ENCODE results near the gene NCOA1.

Gene NCOA1

GRCh38 chr2:24495451-24495850 is 4.4 kb downstream of the NCOA1 start:
- peaks cover 81% of the 10 kb centered on the region for H3K79me2 ChIP-seq (ENCODE audit: insufficient read depth, low read length)
- no peak overlapping the region for H3K4me3 ChIP-seq (ENCODE audit: low read depth in 1 of 2, low read length in 2 of 2)
- H3K27ac ChIP-seq (ENCODE audit: low read length): no peak overlapping the region
- no peak overlapping the region for H2AFZ ChIP-seq (ENCODE audit: low read depth, low read length)
- TF ChIP-seq EZH2 (IDR thresholded peaks at IDR 0.05; ENCODE audit: borderline replicate concordance, low read depth, low read length, severe bottlenecking) (no peak), CTCF (IDR thresholded peaks at IDR 0.05; ENCODE audit: borderline replicate concordance, extremely low read depth, low read length, poor library complexity, severe bottlenecking) (no peak)
- peaks cover 32% of the 10 kb centered on the region for H3K4me1 ChIP-seq (ENCODE audit: insufficient read depth, low read length)
- no peaks in the 10 kb centered on the region for H3K9me3 ChIP-seq (ENCODE audit: insufficient read depth, low read length, severe bottlenecking)
- H3K9ac ChIP-seq (ENCODE audit: low read depth, low read length): no peak overlapping the region
- DNase-seq (no peak), ATAC-seq (ENCODE audit: insufficient read depth, low read depth) (no peak)
- H3K36me3 ChIP-seq (ENCODE audit: insufficient read depth, low read length): no peaks in the 10 kb centered on the region
- no peak overlapping the region for H3K4me2 ChIP-seq (ENCODE audit: insufficient read depth, low read length)
- H4K20me1 ChIP-seq (ENCODE audit: insufficient read depth, low read length): peaks cover 32% of the 10 kb centered on the region; the same call in 1 of the 2 replicates
- no peaks in the 10 kb centered on the region for H3K27me3 ChIP-seq (ENCODE audit: insufficient read depth, low read length, poor library complexity)

GRCh38 chr2:24496959-24497358 is 5.9 kb downstream of the NCOA1 start:
- H3K9ac ChIP-seq (ENCODE audit: low read depth, low read length): no peak overlapping the region
- no peak for ATAC-seq (ENCODE audit: insufficient read depth, low read depth)
- H2AFZ ChIP-seq (ENCODE audit: low read depth, low read length): no peak overlapping the region
- H3K27ac ChIP-seq (ENCODE audit: low read length): no peak overlapping the region
- no peaks in the 10 kb centered on the region for H3K36me3 ChIP-seq (ENCODE audit: insufficient read depth, low read length)
- no peak for DNase-seq
- H3K4me1 ChIP-seq (ENCODE audit: insufficient read depth, low read length): peaks cover 28% of the 10 kb centered on the region
- TF ChIP-seq CTCF (IDR thresholded peaks at IDR 0.05; ENCODE audit: borderline replicate concordance, extremely low read depth, low read length, poor library complexity, severe bottlenecking): no peak
- no peak for TF ChIP-seq EZH2 (IDR thresholded peaks at IDR 0.05; ENCODE audit: borderline replicate concordance, low read depth, low read length, severe bottlenecking)
- H3K79me2 ChIP-seq (ENCODE audit: insufficient read depth, low read length): peaks cover 90% of the 10 kb centered on the region
- no peaks in the 10 kb centered on the region for H3K27me3 ChIP-seq (ENCODE audit: insufficient read depth, low read length, poor library complexity)
- peaks cover 29% of the 10 kb centered on the region; the same call in 1 of the 2 replicates for H4K20me1 ChIP-seq (ENCODE audit: insufficient read depth, low read length)
- no peak overlapping the region for H3K4me2 ChIP-seq (ENCODE audit: insufficient read depth, low read length)
- H3K9me3 ChIP-seq (ENCODE audit: insufficient read depth, low read length, severe bottlenecking): no peaks in the 10 kb centered on the region
- no peak overlapping the region for H3K4me3 ChIP-seq (ENCODE audit: low read depth in 1 of 2, low read length in 2 of 2)

- ATAC-seq (ENCODE audit: insufficient read depth, low read depth) (no peak), DNase-seq (no peak)
- Histone ChIP-seq H3K9me3 (ENCODE audit: insufficient read depth, low read length, severe bottlenecking) (no peaks in the 10 kb centered on the region), H3K4me1 (ENCODE audit: insufficient read depth, low read length) (peaks cover 21% of the 10 kb centered on the region), H3K27ac (ENCODE audit: low read length) (no peak overlapping the region), H3K4me3 (ENCODE audit: low read depth in 1 of 2, low read length in 2 of 2) (no peak overlapping the region), H3K27me3 (ENCODE audit: insufficient read depth, low read length, poor library complexity) (no peaks in the 10 kb centered on the region), H3K79me2 (ENCODE audit: insufficient read depth, low read length) (peaks cover 83% of the 10 kb centered on the region), H3K4me2 (ENCODE audit: insufficient read depth, low read length) (no peak overlapping the region), H4K20me1 (ENCODE audit: insufficient read depth, low read length) (peaks cover 22% of the 10 kb centered on the region; the same call in 1 of the 2 replicates), H3K9ac (ENCODE audit: low read depth, low read length) (no peak overlapping the region), H2AFZ (ENCODE audit: low read depth, low read length) (no peak overlapping the region), H3K36me3 (ENCODE audit: insufficient read depth, low read length) (no peaks in the 10 kb centered on the region)
- TF ChIP-seq CTCF (IDR thresholded peaks at IDR 0.05; ENCODE audit: borderline replicate concordance, extremely low read depth, low read length, poor library complexity, severe bottlenecking) (no peak), EZH2 (IDR thresholded peaks at IDR 0.05; ENCODE audit: borderline replicate concordance, low read depth, low read length, severe bottlenecking) (no peak)
These were observed 6.6 kb downstream of the NCOA1 start for GRCh38 chr2:24497685-24498084.

- DNase-seq (no peak), ATAC-seq (ENCODE audit: insufficient read depth, low read depth) (no peak)
- Histone ChIP-seq H3K79me2 (ENCODE audit: insufficient read depth, low read length) (peaks cover 83% of the 10 kb centered on the region), H3K4me1 (ENCODE audit: insufficient read depth, low read length) (peaks cover 16% of the 10 kb centered on the region), H3K9ac (ENCODE audit: low read depth, low read length) (no peak overlapping the region), H3K27me3 (ENCODE audit: insufficient read depth, low read length, poor library complexity) (no peaks in the 10 kb centered on the region), H3K4me3 (ENCODE audit: low read depth in 1 of 2, low read length in 2 of 2) (no peak overlapping the region), H3K4me2 (ENCODE audit: insufficient read depth, low read length) (no peak overlapping the region), H4K20me1 (ENCODE audit: insufficient read depth, low read length) (peaks cover 22% of the 10 kb centered on the region; the same call in 1 of the 2 replicates), H2AFZ (ENCODE audit: low read depth, low read length) (no peak overlapping the region), H3K9me3 (ENCODE audit: insufficient read depth, low read length, severe bottlenecking) (no peaks in the 10 kb centered on the region), H3K27ac (ENCODE audit: low read length) (no peak overlapping the region), H3K36me3 (ENCODE audit: insufficient read depth, low read length) (no peaks in the 10 kb centered on the region)
- TF ChIP-seq CTCF (IDR thresholded peaks at IDR 0.05; ENCODE audit: borderline replicate concordance, extremely low read depth, low read length, poor library complexity, severe bottlenecking): no peak
- no peak for TF ChIP-seq EZH2 (IDR thresholded peaks at IDR 0.05; ENCODE audit: borderline replicate concordance, low read depth, low read length, severe bottlenecking)
These were observed 7.1 kb downstream of the NCOA1 start for GRCh38 chr2:24498121-24498520.
